Measurements from ENCODE around the gene ACTRT2. TPM values are rescaled to one million over a fixed set of nuclear protein-coding genes. Genes with fewer than 3 reads are reported as not detected.

ACTRT2 gene
- total and polyA plus RNA-seq, 2 of the 8 experiments (the other 6 are each of a cell fraction or from before 2014, with no cell fraction given), result not detected

GRCh38 chr1:3026581-3027391 lies 5.5 kb downstream of the ACTRT2 start:
- Histone ChIP-seq H3K9me3 (ENCODE audit: insufficient read depth in 2 of 2, low read depth in 1 of 2, low read length in 1 of 2) (peaks cover 69 to 97% of the 10 kb centered on the region in 2 experiments), H4K8ac (ENCODE audit: extremely low read depth, insufficient read depth, low read length) (no peak overlapping the region), H3K4me3 (ENCODE audit: extremely low read depth in 1 of 4, insufficient read depth in 2 of 4, low read depth in 3 of 4, low read length in 4 of 4) (no peak overlapping the region), H2BK20ac (ENCODE audit: low read length) (no peak overlapping the region), H3K23ac (ENCODE audit: insufficient read length) (no peak overlapping the region), H3K79me1 (ENCODE audit: low read depth, low read length) (no peaks in the 10 kb centered on the region), H4K91ac (replicated peaks; ENCODE audit: insufficient read length, low read length) (no peak overlapping the region), H2BK5ac (ENCODE audit: low read depth, low read length) (no peak overlapping the region), H2AFZ (ENCODE audit: low read length) (no peak overlapping the region), H3K18ac (ENCODE audit: extremely low read depth, low read length) (no peak overlapping the region), H2BK120ac (replicated peaks; ENCODE audit: low read depth, low read length) (no peak overlapping the region), H3K4ac (replicated peaks; ENCODE audit: insufficient read length, low read depth, low read length) (no peak overlapping the region), H2BK15ac (ENCODE audit: low read length) (no peak overlapping the region), H4K20me1 (replicated peaks in 1 of 2; ENCODE audit: control insufficient read depth in 1 of 2, insufficient read depth in 2 of 2, low read length in 2 of 2) (peaks cover 0 to 4% of the 10 kb centered on the region in 2 experiments), H3K9ac (replicated peaks in 1 of 4; ENCODE audit: extremely low read depth in 1 of 4, low read depth in 3 of 4, low read length in 3 of 4) (no peak overlapping the region), H2AK5ac (ENCODE audit: low read depth, low read length) (no peak overlapping the region), H4K5ac (ENCODE audit: insufficient read length, low read depth, low read length) (no peak overlapping the region), H2BK12ac (ENCODE audit: low read depth, low read length) (no peak overlapping the region), H3K36me3 (ENCODE audit: control insufficient read depth in 2 of 4, insufficient read depth in 4 of 4, low read length in 3 of 4) (no peaks in the 10 kb centered on the region; a peak in 1 of 8 replicates), H3K27ac (ENCODE audit: low read depth, low read length) (no peak overlapping the region), H3K79me2 (ENCODE audit: control insufficient read depth in 1 of 2, insufficient read depth in 2 of 2, low read length in 2 of 2) (no peaks in the 10 kb centered on the region), H3K4me1 (replicated peaks in 1 of 4; ENCODE audit: control insufficient read depth in 3 of 4, insufficient read depth in 4 of 4, low read length in 3 of 4) (peaks cover 0 to 2% (median 0%) of the 10 kb centered on the region in 4 experiments; a peak in 1 of 7 replicates), H3K56ac (replicated peaks; ENCODE audit: insufficient read length, low read depth, low read length) (no peak overlapping the region), H3K4me2 (ENCODE audit: insufficient read depth in 1 of 2, low read depth in 2 of 2, low read length in 2 of 2) (no peak overlapping the region), H3K14ac (ENCODE audit: insufficient read length) (no peak overlapping the region), H3K23me2 (ENCODE audit: low read depth, low read length) (peaks cover 7% of the 10 kb centered on the region; the same call in 1 of the 2 replicates), H3K27me3 (replicated peaks in 1 of 4; ENCODE audit: control insufficient read depth in 3 of 4, extremely low read depth in 1 of 4, insufficient read depth in 3 of 4, low read length in 3 of 4) (no peaks in the 10 kb centered on the region)
- no peak for FAIRE-seq
- POLR2A ChIA-PET (ENCODE audit: partially characterized antibody), result no interaction called here
- CTCF ChIA-PET (ENCODE audit: partially characterized antibody), result no interaction called here
- 75% methylated on average over 8 of the region's 11 CpGs; no CpG with 5 or more reads in 1 of the 2 experiments for WGBS, 2 experiments (ENCODE audit: extremely low coverage in 1 of 2, insufficient coverage in 1 of 2, insufficient read length in 1 of 2, insufficient replicate concordance in 2 of 2, low coverage in 1 of 2, low lambda C conversion rate in 2 of 2, missing lambda C conversion rate in 1 of 2)
- no peak for DNase-seq (ENCODE audit: low read depth in 1 of 2, low spot score in 2 of 2)
- no peak for TF ChIP-seq POLR2A (IDR thresholded peaks at IDR 0.05; ENCODE audit: control extremely low read depth in 1 of 2, low read depth in 2 of 2, low read length in 2 of 2)
- no peak for TF ChIP-seq ZNF274 (IDR thresholded peaks at IDR 0.05; ENCODE audit: borderline replicate concordance, extremely low read depth, low read length)
- TF ChIP-seq SUZ12 (IDR thresholded peaks at IDR 0.05; ENCODE audit: low read length), result no peak
- TF ChIP-seq SP1 (IDR thresholded peaks at IDR 0.05; ENCODE audit: low read depth, low read length), result no peak
- no peak for TF ChIP-seq RXRA (IDR thresholded peaks at IDR 0.05; ENCODE audit: insufficient read depth, low read depth, low read length)
- no peak for TF ChIP-seq SIN3A (conservative IDR thresholded peaks at IDR 0.05 in 1 of 2, IDR thresholded peaks at IDR 0.05 in 1 of 2; ENCODE audit: low read depth in 1 of 2, low read length in 2 of 2)
- no peak for TF ChIP-seq BCL11A (IDR thresholded peaks at IDR 0.05; ENCODE audit: low read depth in 2 of 2, low read length in 2 of 2)
- TF ChIP-seq CBX5 (IDR thresholded peaks at IDR 0.05; ENCODE audit: low read depth, low read length), result no peak
- no peak for TF ChIP-seq SIX5 (IDR thresholded peaks at IDR 0.05; ENCODE audit: low read depth, low read length)
- no peak for TF ChIP-seq EP300 (IDR thresholded peaks at IDR 0.05; ENCODE audit: borderline replicate concordance in 1 of 2, low read depth in 2 of 2, low read length in 2 of 2)
- TF ChIP-seq BRCA1 (IDR thresholded peaks at IDR 0.05; ENCODE audit: low read depth, low read length), result no peak
- TF ChIP-seq HDAC2 (IDR thresholded peaks at IDR 0.05; ENCODE audit: borderline replicate concordance in 1 of 2, low read depth in 2 of 2, low read length in 2 of 2), result no peak

Measured in H1 (cell line).